ENCODE measurements around the gene ATG7.
A peak's percentile ranks its signal among the peaks of the same experiment; 100 is the strongest.

The ATG7 gene

DNA sequence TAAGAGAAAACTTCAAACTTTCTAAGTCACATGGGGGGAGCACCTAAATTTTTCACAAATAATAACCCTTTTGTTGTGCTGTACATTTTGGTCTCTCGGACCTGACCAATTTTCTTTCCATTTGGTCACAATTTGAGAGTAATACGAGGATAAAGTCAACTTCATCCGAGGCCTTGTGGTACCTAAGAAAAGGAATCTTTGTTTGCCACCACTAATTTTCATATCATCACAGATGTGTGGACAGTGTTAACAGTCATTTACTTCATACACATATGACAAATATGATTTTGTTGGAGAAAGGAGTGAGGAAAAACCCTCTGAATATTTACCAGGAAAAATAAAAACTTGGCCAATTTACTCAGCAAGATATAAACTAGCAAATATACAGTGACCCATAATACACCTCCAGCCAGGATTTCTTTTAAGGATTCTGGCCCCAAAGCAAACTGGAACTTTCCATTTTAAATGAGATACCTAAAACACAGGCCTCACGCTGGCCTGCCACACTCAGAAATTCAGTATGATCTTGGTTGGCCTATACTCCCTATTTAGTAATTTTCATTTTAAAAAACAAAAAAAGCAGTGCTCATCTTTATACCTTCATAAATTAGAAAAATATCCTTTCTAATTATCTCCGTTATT, 330.8 kb downstream of the ATG7 start:
- Histone ChIP-seq H3K9me3 (ENCODE audit: control insufficient read depth, low read length) (no peaks in the 10 kb centered on the region), H3K4me2 (ENCODE audit: low read length) (no peak overlapping the region), H3K9ac (no peak overlapping the region), H2AFZ (no peak overlapping the region), H3K79me2 (peaks cover 9% of the 10 kb centered on the region), H3K4me3 (ENCODE audit: low read depth, low read length) (no peak overlapping the region), H3K4me1 (peaks cover 15% of the 10 kb centered on the region), H3K36me3 (ENCODE audit: control insufficient read depth, insufficient read depth, low read length) (no peaks in the 10 kb centered on the region), H3K27ac (no peak overlapping the region), H3K27me3 (ENCODE audit: control insufficient read depth, insufficient read depth, low read length) (no peaks in the 10 kb centered on the region)
- TF ChIP-seq, protein P1, sequence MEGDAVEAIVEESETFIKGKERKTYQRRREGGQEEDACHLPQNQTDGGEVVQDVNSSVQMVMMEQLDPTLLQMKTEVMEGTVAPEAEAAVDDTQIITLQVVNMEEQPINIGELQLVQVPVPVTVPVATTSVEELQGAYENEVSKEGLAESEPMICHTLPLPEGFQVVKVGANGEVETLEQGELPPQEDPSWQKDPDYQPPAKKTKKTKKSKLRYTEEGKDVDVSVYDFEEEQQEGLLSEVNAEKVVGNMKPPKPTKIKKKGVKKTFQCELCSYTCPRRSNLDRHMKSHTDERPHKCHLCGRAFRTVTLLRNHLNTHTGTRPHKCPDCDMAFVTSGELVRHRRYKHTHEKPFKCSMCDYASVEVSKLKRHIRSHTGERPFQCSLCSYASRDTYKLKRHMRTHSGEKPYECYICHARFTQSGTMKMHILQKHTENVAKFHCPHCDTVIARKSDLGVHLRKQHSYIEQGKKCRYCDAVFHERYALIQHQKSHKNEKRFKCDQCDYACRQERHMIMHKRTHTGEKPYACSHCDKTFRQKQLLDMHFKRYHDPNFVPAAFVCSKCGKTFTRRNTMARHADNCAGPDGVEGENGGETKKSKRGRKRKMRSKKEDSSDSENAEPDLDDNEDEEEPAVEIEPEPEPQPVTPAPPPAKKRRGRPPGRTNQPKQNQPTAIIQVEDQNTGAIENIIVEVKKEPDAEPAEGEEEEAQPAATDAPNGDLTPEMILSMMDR (IDR thresholded peaks at IDR 0.05), result no peak

DNA sequence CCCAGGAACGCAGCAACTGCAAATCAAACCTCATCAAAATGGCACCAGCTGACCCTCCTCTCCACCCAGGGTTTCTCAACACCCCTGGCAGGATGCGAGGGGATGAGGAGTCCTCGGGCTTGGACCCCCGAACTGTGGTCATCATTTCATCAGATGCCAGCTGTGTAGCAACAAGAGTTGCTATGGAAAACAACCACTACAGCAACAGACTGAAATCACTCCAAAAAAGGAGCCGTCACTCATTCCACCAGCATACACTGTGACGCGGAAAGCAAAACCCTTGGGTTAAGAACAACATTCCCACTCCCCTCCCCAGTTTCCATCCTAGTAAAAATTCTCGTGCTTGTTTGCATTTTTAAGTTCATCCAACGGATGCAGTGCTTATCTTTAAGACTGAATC, 331.4 kb downstream of the ATG7 start:
- Histone ChIP-seq H3K9ac (no peak overlapping the region), H3K27ac (peak overlapping the region; percentile 29), H3K4me3 (ENCODE audit: low read depth, low read length) (no peak overlapping the region), H3K27me3 (ENCODE audit: control insufficient read depth, insufficient read depth, low read length) (no peaks in the 10 kb centered on the region), H3K79me2 (peaks cover 5% of the 10 kb centered on the region), H3K36me3 (ENCODE audit: control insufficient read depth, insufficient read depth, low read length) (no peaks in the 10 kb centered on the region), H2AFZ (no peak overlapping the region), H3K9me3 (ENCODE audit: control insufficient read depth, low read length) (no peaks in the 10 kb centered on the region), H3K4me2 (ENCODE audit: low read length) (no peak overlapping the region), H3K4me1 (peaks cover 17% of the 10 kb centered on the region)
- TF ChIP-seq, protein P1 (IDR thresholded peaks at IDR 0.05), result no peak

DNA sequence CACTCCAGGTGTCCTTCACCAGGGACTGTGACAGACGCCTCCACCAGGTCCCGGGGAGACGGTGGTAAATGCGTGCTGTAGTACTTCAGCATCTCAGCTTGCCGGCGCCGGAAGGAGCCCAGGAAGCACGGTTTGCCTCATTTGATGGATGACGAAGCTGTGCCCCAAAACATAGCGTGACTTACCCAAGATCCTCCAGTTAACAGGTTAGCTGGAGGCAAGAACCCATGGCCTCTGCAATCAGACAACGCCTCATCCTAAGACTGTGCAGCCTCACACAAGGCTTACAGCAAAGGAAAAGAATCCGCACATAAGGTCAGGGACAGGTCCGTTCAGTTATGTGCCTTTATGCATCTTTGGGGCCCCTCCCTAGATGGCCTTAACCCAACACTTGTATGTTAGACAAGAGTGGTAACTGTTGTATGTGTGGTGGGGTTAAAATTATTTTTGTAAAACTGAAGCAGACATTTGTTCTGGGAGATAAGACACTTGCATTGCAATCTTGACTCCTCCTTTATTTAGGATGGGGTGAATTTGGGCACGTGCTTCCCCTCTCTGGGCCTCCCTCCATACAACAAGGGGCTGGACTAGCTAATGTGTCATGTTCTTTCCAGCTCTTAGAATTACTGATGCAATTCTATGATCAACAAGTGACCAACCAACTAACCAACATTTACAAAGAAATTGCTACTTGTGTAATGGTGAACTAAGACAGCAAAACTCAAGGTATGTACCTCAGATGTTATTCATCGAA, 332.1 kb downstream of the ATG7 start:
- Histone ChIP-seq H3K36me3 (ENCODE audit: control insufficient read depth, insufficient read depth, low read length) (no peaks in the 10 kb centered on the region), H3K79me2 (peaks cover 5% of the 10 kb centered on the region), H3K4me3 (ENCODE audit: low read depth, low read length) (no peak overlapping the region), H3K4me1 (peaks cover 21% of the 10 kb centered on the region), H3K9ac (no peak overlapping the region), H3K27me3 (ENCODE audit: control insufficient read depth, insufficient read depth, low read length) (no peaks in the 10 kb centered on the region), H3K27ac (peak overlapping the region; percentile 29), H3K9me3 (ENCODE audit: control insufficient read depth, low read length) (no peaks in the 10 kb centered on the region), H3K4me2 (ENCODE audit: low read length) (no peak overlapping the region), H2AFZ (no peak overlapping the region)
- TF ChIP-seq, protein P1 (IDR thresholded peaks at IDR 0.05), result no peak

DNA sequence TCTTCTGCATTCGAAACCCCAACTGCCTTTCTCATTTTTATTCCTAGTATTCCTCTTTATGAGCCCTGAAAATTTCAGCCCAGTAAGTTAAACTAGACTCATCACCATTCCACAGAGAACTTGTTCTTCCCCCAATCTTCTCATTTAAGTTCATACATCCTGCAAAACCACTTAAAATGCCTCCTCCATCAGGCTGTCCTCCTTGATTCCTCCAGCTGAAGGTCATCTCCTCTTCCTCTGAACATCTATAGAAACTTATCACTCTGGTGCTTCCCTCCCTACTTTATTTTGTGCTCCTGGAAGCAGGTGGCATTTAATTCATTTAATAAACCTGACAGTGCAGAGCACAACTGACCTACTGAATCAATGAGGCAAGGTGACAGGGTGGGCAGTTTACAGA, 333.2 kb downstream of the ATG7 start:
- H3K27ac ChIP-seq, result no peak overlapping the region
- peaks cover 16% of the 10 kb centered on the region for H3K79me2 ChIP-seq
- H2AFZ ChIP-seq, result no peak overlapping the region
- peaks cover 14% of the 10 kb centered on the region for H3K4me1 ChIP-seq
- TF ChIP-seq, protein P1 (IDR thresholded peaks at IDR 0.05), result no peak
- no peak overlapping the region for H3K9ac ChIP-seq
- no peak overlapping the region for H3K4me3 ChIP-seq (ENCODE audit: low read depth, low read length)
- no peaks in the 10 kb centered on the region for H3K9me3 ChIP-seq (ENCODE audit: control insufficient read depth, low read length)
- H3K4me2 ChIP-seq (ENCODE audit: low read length), result no peak overlapping the region
- H3K27me3 ChIP-seq (ENCODE audit: control insufficient read depth, insufficient read depth, low read length), result no peaks in the 10 kb centered on the region
- H3K36me3 ChIP-seq (ENCODE audit: control insufficient read depth, insufficient read depth, low read length), result no peaks in the 10 kb centered on the region

Data from parathyroid adenoma (tissue), 2 donors.